Forelimb muscle (tissue), 1 donor: Measurements from ENCODE around the gene MDFIC2. TPM values are rescaled to one million over a fixed set of nuclear protein-coding genes. Genes with fewer than 3 reads are reported as not detected.
"Not testable (repeated sequence)": the region's sequence is repeated elsewhere in the genome, so short reads cannot be mapped to it uniquely, and the experiment has no call there.

Source experiments
- DNase-seq: peaks from one replicate; pipeline ENCODE4 v3.0.0-alpha.2; 2013; ENCODE audit warnings: low read depth
- polyA plus RNA-seq: library from polyadenylated mRNA; unstranded; fragments of 120-200 nt; gene quantifications from one replicate; pipeline ENCODE4 v1.2.1, GENCODE V29; 2013; ENCODE audit not compliant: insufficient read length

Gene MDFIC2
- polyA plus RNA-seq, 1 donor, result not detected

DNA sequence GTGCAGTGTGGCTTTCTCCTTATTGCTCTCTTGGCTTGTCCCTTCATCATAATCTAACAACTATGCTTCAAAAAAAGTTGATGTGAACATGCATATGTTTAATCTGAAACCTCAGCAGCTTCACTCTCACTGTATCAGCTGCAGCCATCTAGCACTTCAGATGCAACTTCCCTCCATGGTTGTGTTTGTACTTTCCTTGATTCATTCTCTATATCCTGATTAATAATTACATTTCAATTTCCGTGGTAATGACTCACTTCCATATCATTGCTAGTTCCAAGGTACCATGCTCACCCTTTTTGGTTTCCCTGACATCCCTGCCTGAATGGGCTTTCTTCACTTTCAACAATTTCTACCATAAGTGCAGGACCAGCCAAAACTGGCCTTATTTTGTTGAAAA lies 51.2 kb downstream of the MDFIC2 start:
- no peak for DNase-seq

DNA sequence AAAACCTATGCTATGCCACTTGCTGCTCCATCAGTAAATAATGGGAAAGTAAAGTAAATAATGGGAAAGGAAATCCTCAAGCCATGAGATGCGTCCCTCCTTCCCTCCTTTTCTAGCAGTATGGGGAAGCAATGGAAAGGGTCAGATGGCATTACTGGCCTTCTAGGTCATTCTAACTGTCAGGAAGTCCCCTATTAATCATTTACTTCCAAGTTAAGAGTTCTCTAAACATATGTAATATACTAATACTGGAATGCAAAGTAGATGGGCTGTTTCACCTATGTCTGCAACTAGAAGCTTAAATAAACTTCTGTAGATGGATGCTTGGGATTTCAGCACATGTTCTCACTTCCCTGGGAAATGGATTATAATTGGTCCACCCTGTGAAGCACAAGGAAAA lies 55.9 kb downstream of the MDFIC2 start:
- DNase-seq, result no peak

DNA sequence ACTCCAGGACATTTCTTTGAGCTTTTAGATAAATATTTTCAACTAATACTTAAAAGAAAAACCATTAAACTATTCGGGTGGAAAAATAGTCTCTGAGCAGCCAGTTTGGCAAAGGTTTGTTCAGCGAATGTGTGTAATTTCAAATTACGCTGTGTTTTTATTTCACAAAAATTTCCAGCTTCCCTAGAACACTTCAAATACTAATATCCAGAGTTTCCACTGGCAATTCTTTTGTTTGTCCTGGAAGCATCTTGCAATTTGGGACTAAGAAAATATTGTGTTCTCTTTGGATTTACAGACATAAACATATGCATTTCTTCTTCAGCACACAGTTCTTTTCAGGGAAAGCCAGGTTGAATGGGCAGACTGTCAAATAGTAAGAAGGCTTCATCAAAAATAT lies 61.9 kb downstream of the MDFIC2 start:
- peak; percentile 26 for DNase-seq

DNA sequence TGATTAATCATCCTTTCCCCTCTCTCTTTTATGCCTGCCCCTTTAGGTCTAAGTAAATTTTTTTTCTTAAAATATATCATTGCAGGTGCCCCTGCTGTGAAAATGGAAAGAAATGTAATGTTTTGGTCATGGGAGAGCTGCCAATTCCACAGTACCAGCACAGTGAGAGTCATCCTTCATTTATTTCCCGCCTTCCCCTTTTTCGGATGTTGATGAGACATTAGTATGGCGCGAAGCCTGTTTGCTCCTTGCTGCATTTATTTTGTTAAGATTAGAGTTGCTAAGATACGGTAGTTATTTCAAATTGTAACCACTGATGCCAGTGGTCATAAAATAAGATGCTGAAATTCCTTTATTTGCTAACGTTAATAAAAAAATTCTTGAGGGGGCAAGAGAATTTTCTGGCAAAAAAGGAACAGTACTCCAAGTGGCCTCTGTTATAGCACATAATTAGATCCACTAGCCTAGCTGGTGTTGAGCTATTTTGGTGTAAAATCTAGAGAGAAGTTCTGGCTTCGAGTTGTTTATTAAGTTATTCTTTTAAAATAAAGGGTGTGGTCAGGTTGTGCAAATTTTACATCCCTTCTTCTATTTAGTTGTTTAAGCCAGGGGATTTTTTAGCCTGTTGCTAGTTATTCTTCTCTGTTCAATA lies 62.8 kb downstream of the MDFIC2 start:
- no peak for DNase-seq

DNA sequence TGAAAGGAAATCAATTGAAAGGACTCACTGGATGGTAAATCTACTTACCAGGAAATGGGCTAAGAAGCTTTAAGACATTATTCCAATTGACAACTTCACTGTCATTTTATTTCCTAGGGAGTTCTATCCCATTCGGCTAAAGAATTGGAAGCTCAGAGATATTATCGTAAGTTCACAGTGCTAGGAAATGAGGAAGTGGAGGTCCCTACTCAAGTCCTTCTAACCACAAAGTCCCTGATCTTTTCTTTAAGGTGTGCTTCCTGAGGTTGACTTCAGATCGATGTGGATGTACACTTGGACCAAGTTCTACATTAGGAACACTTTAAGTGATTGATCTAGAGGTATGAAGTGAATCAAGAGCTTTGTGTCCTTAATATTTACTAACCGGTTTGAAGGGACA lies 63.6 kb downstream of the MDFIC2 start:
- DNase-seq, result no peak

DNA sequence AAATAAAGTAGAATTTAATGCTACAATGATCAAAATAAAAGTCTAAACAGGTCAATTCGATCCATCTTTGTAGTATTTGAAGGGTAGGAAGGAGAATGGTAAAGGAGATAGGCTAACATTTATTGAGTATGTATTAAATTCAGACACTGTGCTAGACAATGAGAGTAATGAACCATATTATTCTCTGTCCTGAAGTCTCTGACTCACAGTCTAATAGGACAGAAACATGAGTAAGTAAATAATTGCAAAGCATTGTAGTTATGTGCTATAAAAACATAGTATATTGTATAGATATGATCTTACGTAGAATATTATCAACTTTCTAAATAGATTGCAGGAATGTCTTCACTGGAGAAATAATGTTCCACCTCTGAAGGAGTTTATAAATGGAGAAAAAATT lies 64.5 kb downstream of the MDFIC2 start:
- no peak for DNase-seq

DNA sequence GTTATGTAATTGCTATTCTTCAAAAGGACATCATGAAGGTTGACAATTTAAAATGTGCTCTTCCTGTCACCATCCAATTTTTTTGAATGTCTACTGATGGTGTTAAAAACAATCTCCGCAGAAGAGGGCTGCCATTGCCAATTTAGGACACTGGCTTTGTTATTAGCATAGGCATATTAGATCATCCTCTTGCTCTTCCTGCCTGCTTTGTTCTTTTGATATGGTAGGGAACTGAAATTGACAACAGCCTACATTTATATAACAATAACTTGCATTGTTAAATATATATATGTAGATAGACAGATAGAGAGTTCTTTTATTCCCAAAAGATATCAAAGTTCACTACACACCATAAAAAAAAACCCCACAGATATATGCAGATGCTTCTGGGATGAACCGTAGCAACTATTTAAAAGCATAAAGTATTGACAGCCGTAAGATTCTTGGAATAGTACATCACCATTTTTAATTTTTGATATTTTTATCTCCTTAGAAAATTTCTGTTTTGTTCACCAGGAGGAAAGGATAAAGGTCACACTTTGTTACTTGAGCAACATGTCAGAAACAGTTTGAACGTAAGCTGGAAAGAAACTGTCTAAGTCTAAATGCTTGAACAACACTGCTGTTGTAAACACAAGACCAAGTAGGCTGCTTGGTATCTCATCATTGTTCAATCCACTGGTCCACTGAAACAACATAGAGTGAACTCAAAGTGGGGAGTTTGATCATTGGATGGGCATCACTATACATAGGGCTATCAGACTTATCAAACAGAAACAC lies 66.5 kb downstream of the MDFIC2 start:
- DNase-seq, result no peak

DNA sequence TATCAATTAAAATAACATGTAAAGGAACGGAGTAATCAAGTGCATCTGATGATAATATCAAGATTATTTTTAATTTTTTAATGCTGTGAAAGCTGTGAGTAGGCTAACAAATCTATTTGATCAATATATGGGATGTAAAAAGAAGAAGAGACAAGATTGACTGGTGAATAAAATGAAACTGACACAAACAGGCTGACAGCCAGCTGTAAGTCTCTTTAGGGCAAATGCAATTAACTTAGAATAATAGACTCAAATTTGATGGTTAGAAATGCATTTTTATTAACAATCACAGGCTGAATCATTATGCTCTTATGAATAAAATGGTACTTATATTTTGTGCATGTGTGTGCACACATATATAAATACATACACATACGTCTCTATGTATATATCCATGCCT lies 68.0 kb downstream of the MDFIC2 start:
- no peak for DNase-seq

DNA sequence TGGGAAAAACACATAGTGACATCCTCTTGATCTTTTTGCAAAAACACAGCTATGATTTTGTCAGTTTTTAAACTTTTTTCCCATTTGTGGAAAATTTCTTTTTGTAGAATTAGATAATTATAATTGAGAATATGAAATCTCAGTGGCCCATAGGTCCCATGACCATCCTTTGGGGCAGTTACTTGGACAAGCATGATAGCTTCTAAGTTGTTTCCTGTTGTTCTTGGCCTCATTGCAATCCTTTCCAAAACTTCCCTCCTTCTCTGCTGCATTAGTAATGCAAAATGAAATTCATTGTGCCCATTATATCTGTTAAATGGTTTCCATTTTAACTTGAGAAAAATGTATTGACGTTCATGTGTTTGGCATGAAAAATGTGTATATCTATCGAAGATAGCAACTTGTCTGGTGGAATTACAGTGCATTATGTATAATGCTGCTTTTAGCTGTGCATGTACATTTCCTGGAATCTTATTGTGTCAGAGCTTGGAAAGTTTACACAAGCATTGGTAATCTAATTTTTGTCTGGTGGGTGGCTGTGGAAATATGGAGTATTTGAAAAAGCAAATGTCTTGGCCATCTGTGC lies 70.0 kb downstream of the MDFIC2 start:
- no peak for DNase-seq

DNA sequence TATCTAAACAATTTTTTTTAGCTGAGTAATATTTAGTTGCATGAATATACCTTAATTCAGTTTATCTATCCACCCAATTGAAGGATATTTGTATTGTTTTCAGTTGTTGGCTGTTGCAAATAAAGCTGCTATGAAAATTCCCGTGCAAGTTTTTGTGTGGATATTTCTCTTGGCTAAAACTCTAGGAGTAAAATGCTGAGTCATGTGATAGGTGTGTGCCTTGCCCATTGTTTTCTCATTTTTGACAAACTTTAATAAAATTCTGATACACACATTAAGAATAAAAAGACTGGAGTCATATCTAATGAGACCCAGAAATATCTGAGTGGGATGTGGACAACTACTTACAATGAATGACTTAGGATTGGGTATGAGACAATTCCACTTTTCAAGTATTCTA lies 78.6 kb downstream of the MDFIC2 start:
- DNase-seq, result no peak

DNA sequence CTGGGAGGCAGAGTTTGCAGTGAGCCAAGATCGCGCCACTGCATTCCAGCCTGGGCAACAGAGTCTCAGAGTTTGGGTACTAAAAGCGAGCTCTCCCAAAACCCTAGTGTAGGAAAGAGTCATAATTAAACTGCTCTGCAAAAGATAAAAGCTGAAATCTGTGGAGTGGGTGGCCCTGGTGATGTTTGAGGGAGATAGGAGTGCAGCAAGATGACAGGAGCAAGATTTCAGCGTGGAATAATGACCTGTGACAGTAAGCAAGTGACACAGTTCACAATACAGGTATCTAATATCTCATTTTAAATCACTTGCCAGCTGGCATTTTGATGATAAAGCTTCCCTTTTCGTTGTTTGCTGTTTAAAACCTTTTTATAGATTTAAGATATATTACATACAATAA lies 79.3 kb downstream of the MDFIC2 start:
- no peak for DNase-seq

DNA sequence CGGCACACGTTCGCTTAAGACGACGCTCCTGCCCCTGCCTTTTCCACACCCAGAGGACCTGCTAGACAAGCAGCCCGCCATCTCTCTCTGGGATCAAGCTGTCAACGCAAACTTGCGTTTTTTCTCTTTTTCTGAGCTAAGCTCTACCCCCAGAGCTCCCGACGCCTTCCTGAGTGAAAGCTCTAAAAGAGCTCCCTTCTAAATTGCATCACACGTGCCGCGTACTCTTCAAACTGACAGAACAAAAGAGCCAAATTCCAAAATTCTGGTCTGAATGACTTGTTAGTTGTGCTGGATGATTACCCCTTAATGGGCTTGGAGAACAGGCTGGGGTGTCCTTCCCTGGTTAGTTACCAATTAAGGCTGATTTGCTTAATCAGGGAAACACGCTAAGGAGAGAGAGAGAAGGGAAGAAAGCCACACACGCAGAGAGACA lies 81.2 kb downstream of the MDFIC2 start:
- no peak for DNase-seq

DNA sequence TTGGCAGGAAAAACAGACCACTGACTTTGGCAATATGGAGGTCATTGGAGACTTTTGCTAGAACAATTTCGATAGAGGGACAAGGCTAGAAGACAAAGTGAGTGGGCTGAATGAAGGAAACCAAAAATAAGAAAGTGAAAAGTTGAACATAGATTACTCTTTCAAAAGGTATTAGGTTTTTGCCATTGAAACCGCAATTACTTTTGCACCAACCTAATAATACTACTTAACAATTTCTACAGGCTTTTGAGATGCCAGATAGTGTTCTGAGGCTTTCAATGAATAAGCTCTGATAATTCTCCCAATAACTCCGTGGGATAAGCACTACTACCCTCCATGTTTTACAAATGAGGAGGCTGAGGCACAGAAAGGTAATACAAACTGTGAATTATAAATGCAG lies 85.0 kb downstream of the MDFIC2 start:
- DNase-seq, result no peak

DNA sequence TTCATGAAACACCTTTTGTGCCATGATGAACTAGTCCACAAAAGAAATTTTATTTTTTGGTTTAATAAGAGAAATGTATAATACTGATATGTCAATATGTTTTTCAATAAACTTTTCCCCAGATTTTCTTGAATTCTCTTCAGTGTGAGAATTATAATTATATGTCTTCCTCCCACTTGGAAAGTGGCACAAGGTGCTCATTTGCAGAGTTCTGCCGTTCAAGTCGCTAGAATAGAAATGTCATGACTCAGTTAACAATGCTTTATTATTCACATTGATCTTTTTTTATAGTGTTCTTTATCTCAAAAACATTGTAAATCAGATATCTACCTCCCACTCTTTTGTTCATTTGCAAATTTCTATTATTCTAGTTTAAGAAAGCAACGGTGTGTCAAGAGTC lies 87.3 kb downstream of the MDFIC2 start:
- DNase-seq, result no peak

DNA sequence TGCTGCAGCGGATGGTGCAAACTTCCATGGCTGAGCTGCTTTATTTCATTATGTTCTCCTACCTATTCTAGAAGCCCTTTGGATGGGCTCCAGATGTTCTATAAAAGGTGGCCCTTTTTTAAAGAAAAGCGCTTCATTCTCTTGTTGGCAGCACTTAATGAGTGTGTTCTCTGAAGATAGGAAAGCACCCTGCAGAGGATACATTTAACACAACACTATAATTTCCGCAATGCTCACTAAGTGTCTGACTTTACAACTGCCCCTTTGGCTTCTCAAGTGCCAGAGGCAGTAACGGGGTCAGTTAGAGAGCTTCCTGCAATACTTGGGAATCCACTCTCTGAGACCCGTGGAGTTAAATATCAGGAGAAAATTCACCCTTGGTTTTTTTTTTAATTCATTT lies 88.1 kb downstream of the MDFIC2 start:
- no peak for DNase-seq

DNA sequence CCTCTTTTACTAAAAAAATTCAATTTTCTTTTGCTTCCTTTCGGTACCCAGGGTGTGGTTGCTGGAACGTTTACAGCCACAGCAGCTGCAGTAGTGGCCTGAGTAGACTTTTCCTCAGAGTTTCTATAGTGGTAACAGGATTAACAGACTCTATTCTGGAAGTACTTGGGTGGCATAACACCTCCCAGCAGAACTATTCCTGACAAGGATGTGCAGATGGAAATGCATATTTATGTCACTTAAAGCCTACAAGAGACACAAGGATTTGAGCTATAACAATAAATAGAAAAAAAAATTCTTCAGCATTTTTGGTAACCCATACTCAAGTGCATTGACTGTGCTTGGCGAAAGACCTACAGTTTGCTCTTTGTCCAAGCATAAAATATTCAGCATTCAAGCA lies 94.0 kb downstream of the MDFIC2 start:
- DNase-seq, result no peak

DNA sequence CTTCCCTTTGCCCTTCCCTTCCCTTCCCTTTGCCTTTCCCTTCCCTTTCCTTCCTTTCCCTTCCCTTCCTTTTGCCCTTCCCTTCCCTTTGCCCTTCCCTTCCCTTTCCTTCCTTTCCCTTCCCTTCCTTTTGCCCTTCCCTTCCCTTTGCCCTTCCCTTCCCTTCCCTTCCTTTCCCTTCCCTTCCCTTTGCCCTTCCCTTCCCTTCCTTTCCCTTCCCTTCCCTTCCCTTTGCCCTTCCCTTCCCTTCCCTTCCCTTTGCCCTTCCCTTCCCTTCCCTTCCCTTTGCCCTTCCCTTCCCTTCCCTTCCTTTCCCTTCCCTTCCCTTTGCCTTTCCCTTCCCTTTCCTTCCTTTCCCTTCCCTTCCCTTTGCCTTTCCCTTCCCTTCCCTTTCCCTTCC lies 101.2 kb downstream of the MDFIC2 start:
- not testable (repeated sequence) for DNase-seq

DNA sequence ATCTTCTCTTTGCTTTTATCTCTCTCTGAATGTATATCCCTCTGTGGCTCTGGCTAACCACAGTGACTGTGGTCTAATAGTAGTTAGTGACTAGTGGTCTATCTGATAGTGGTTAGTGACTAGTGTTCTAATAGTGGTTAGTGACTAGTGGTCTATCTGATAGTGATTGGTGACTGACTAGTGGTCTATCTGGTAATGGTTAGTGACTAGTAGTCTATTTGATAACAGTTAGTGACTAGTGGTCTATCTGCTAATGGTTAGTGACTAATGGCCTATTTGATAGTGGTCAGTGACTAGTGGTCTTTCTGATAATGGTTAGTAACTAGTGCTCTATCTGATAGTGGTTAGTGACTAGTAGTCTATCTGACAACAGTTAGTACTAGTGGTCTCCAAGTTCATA lies 110.5 kb downstream of the MDFIC2 start:
- no peak for DNase-seq

DNA sequence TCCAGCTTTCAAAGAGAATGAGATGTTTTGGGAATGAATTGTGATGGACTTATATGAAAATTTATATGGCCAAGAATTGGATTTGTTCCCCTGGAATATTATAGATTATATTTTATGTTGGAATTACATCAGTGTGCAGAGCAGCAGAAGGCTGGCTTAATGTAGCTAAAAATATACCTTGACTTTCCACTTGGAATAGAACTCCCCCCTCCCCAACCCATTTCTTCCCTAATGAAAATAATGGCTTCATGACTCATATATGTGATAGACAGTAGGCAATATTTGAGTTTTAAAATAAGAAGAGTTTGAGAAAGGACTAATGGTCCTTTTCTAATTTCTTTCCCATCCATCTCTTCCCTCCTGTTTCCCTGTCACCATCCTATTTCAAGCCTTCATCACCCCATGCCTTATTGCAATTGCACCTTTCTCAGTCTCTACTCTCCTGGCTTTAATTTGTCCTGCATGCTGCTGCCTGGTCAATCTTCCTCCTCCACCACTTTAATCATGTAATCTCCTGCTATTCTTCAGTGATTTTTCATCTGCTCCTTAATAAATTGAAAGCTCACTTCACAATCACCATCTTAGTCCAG lies 122.5 kb downstream of the MDFIC2 start:
- DNase-seq, result no peak

DNA sequence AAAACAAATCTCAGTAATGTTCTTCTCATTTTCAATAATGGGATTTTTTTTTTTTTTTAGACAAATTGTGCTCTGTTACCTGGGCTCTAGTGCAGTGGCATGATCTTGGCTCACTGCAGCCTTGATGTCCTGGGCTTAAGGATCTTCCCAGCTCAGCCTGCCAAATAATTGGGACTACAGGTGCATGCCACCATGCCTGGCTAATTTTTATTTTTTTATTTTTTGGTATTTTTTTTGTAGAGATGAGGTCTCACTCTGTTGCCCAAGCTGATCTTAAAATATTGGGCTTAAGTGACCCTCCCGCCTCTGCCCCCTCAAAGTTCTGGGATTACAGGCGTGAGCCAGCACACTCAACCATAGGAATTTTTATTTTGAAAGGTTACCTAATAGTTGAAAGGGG lies 126.2 kb downstream of the MDFIC2 start:
- DNase-seq, result no peak

DNA sequence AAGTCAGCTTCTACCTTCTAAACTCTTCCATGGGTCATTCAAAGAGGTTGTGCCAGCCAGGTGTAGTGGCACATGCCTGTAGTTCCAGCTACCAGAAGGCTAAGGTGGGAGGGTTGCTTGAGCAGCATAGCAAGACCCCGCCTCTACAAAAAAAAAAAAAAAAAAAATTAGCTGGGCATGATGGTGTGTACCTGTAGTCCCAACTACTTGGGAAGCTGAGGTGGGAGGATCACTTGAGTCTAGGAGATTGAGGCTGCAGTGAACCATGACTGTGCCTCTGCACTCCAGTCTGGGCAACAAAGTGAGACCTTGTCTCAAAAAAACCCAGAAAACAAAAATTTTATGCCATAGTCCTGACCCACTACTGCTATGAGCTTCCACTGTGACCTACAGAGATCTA lies 126.8 kb downstream of the MDFIC2 start:
- no peak for DNase-seq

DNA sequence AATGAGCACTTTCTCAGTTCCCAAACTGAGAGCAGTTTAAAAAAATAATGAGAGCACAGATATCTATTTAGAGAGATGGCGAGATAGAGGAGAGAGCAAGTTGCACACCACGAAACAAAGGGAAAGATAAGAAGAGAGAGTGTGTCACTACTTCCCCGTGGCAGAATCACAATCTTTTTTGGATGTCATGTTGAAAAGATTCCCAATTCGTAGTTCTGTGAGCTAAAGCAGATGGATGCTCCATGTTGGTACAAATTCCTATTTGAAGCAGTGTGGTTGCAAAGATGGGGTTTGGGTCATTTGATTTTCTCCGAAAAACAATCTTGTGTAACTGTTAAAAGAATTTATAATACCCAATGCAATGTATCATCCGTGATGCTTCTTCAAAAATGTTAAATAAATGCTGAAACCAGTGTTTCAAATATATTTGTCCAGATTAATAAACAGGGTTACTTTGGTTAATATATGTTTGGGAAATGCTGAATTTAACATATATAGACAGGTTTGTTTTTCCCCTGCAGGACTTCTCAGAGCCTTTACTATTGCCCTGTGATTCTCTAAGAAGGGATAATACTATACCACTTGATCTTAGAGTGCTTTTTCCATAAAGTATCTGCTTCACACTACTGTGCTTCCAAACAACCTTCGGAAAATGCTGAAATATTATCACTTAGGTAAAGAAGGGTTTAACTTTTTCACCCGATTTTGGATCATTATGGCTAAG lies 128.5 kb downstream of the MDFIC2 start:
- no peak for DNase-seq
